ENCODE measurements around the gene TMEM54. TPM values are rescaled to one million over a fixed set of nuclear protein-coding genes. Genes with fewer than 3 reads are reported as not detected.
A peak's percentile ranks its signal among the peaks of the same experiment; 100 is the strongest.

Gene TMEM54
- total and polyA plus RNA-seq, 10 of the 15 experiments (the other 5 are each of a cell fraction or from before 2014, with no cell fraction given): 0.07 to 0.94 (median 0.56) TPM; not detected in 1

- TF ChIP-seq, protein P1, sequence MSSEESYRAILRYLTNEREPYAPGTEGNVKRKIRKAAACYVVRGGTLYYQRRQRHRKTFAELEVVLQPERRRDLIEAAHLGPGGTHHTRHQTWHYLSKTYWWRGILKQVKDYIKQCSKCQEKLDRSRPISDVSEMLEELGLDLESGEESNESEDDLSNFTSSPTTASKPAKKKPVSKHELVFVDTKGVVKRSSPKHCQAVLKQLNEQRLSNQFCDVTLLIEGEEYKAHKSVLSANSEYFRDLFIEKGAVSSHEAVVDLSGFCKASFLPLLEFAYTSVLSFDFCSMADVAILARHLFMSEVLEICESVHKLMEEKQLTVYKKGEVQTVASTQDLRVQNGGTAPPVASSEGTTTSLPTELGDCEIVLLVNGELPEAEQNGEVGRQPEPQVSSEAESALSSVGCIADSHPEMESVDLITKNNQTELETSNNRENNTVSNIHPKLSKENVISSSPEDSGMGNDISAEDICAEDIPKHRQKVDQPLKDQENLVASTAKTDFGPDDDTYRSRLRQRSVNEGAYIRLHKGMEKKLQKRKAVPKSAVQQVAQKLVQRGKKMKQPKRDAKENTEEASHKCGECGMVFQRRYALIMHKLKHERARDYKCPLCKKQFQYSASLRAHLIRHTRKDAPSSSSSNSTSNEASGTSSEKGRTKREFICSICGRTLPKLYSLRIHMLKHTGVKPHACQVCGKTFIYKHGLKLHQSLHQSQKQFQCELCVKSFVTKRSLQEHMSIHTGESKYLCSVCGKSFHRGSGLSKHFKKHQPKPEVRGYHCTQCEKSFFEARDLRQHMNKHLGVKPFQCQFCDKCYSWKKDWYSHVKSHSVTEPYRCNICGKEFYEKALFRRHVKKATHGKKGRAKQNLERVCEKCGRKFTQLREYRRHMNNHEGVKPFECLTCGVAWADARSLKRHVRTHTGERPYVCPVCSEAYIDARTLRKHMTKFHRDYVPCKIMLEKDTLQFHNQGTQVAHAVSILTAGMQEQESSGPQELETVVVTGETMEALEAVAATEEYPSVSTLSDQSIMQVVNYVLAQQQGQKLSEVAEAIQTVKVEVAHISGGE (CRISPR knock-in tag; IDR thresholded peaks at IDR 0.05): no peak
- TF ChIP-seq PAX5 (IDR thresholded peaks at IDR 0.05; ENCODE audit: borderline replicate concordance, low read depth, low read length): 0 out of 2 replicates have a peak, but pooled peaks have one; percentile 37
- TF ChIP-seq NR2F1 (conservative IDR thresholded peaks at IDR 0.05): 0 out of 2 replicates have a peak, but pooled peaks have one; percentile 44
- TF ChIP-seq RELA (IDR thresholded peaks at IDR 0.05; ENCODE audit: borderline replicate concordance, partially characterized antibody): no peak
- TF ChIP-seq STAT1 (conservative IDR thresholded peaks at IDR 0.05): no peak
- no peak for TF ChIP-seq ZBTB40 (IDR thresholded peaks at IDR 0.05; ENCODE audit: borderline replicate concordance)
- TF ChIP-seq BCL3 (IDR thresholded peaks at IDR 0.05; ENCODE audit: borderline replicate concordance, insufficient read depth, low read depth, low read length, poor library complexity, severe bottlenecking): no peak
- TF ChIP-seq MAX (IDR thresholded peaks at IDR 0.05; ENCODE audit: low read depth, low read length): no peak
- TF ChIP-seq POU2F2 (IDR thresholded peaks at IDR 0.05; ENCODE audit: borderline replicate concordance, low read depth, low read length): peak; percentile 95; the same call in 2 of the 3 replicates
- no peak for TF ChIP-seq YBX1 (IDR thresholded peaks at IDR 0.05)
- no peak for TF ChIP-seq HDAC2 (IDR thresholded peaks at IDR 0.05)
- no peak for TF ChIP-seq REST (IDR thresholded peaks at IDR 0.05; ENCODE audit: low read depth, low read length)
- 0 out of 2 replicates have a peak, but pooled peaks have one; percentile 16 for TF ChIP-seq YY1 (IDR thresholded peaks at IDR 0.05; ENCODE audit: low read depth, low read length)
- TF ChIP-seq SREBF1 (IDR thresholded peaks at IDR 0.05; ENCODE audit: low read length): no peak
- TF ChIP-seq TCF12 (IDR thresholded peaks at IDR 0.05; ENCODE audit: low read depth, low read length): peak; percentile 67; the same call in 1 of the 2 replicates
- peak in 1 of 2 experiments; percentile 29; a peak in 1 of 4 replicates for TF ChIP-seq BHLHE40 (IDR thresholded peaks at IDR 0.05; ENCODE audit: borderline replicate concordance in 1 of 2, low read depth in 2 of 2, low read length in 1 of 2)
Observed at GRCh38 chr1:32892368-32893197, 8.6 kb downstream of the TMEM54 start (continued).

Data from GM12878 (cell line).